ENCODE data around the gene C3orf33.

DNA sequence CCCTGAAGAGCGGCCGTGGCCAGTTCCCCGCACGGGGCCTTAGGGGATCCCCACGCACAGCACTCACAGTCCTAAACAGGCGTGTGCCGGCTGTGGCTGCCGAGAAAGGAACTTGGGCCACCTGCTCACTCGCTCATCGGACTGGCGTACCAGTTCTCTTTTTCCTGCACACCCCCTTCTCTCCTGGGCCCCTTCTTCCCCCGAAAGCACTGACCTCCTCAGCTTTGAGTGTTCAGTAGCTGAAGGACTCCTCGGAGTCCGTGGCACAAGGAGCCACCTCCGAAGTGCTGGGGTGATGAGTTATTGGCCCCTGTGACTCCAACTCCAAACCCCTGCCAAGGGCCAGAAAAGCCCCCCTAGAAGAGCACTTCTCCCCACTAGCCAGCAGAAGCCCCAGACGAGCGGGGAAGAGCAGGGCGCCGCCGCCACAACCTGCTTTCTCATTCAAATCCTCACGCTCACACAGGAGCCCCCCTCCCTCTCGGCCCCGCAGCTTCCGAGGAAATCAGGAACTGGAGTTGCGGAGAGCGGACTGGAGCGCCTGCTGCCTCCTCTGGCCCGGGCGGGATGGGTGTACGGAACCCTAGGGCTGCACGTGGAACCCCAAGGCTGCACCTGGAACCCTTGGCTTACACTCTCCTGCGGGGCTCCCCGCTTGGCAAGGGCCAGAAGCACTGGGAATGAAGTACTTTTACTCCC, 61.3 kb downstream of the C3orf33 start, which contains the start of gene PLCH1:
- TF ChIP-seq, protein P1, sequence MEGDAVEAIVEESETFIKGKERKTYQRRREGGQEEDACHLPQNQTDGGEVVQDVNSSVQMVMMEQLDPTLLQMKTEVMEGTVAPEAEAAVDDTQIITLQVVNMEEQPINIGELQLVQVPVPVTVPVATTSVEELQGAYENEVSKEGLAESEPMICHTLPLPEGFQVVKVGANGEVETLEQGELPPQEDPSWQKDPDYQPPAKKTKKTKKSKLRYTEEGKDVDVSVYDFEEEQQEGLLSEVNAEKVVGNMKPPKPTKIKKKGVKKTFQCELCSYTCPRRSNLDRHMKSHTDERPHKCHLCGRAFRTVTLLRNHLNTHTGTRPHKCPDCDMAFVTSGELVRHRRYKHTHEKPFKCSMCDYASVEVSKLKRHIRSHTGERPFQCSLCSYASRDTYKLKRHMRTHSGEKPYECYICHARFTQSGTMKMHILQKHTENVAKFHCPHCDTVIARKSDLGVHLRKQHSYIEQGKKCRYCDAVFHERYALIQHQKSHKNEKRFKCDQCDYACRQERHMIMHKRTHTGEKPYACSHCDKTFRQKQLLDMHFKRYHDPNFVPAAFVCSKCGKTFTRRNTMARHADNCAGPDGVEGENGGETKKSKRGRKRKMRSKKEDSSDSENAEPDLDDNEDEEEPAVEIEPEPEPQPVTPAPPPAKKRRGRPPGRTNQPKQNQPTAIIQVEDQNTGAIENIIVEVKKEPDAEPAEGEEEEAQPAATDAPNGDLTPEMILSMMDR (IDR thresholded peaks at IDR 0.05; ENCODE audit: poor library complexity) = no peak
- TF ChIP-seq EZH2 (IDR thresholded peaks at IDR 0.05; ENCODE audit: borderline replicate concordance) (no peak), EZH2phosphoT487 (IDR thresholded peaks at IDR 0.05; ENCODE audit: low read depth, severe bottlenecking, unreplicated experiment) (no peak)

All from hepatocyte (in vitro differentiated cells).